GM12878 (cell line): ENCODE measurements around the gene FALEC. TPM values are rescaled to one million over a fixed set of nuclear protein-coding genes. Genes with fewer than 3 reads are reported as not detected.

Experiments
- ATAC-seq: fragments of 200-7000 bp; cut with Tn5 transposase; 3 replicates; pipeline ENCODE4 v1.9.1; 2020; ENCODE audit warnings: mild to moderate bottlenecking, moderate library complexity
- BruUV-seq: library from RNA; stranded (reverse); fragments of 400-500 nt; replicated peaks from 2 replicates; lab custom pipeline; 2021; lab: Mats Ljungman, UMichigan
- CTCF ChIA-PET: fragments of 300-600 bp; sonication (Branson Sonifier 250); formaldehyde crosslinking; extraction: SDS; loops from one replicate; lab custom pipeline; 2021; ENCODE audit warnings: inconsistent platforms; lab: Yijun Ruan, JAX
- POLR2A ChIA-PET: fragments of 350-600 bp; formaldehyde crosslinking; extraction: SDS; loops from one replicate; lab custom pipeline; 2021; ENCODE audit warnings: inconsistent platforms; lab: Charles Lee
- RAD21 ChIA-PET: fragments of 300-600 bp; sonication (Branson Sonifier 250); formaldehyde crosslinking; loops from one replicate; lab custom pipeline; 2023; ENCODE audit warnings: antibody characterized with exemption; ENCODE audit not compliant: unreplicated experiment; lab: Charles Lee
- SMC1A ChIA-PET: fragments of 300-600 bp; sonication (Branson Sonifier 250); formaldehyde crosslinking; loops from one replicate; lab custom pipeline; 2023; ENCODE audit not compliant: unreplicated experiment, uncharacterized antibody; lab: Charles Lee
- DNase-seq: peaks from one replicate; pipeline ENCODE4 v3.0.0-alpha.2; 2011; ENCODE audit warnings: low read depth, low spot score
- FAIRE-seq: peaks from 3 replicates; lab custom pipeline; 2011; peaks lifted over from hg19 to GRCh38; lab: Jason Lieb, UNC
- H2AFZ ChIP-seq: 2 replicates; pipeline ENCODE4 v1.6.0; 2011; ENCODE audit warnings: low read depth, low read length, control low read depth; ENCODE audit not compliant: control insufficient read depth
- H3K27ac ChIP-seq: 2 replicates; pipeline ENCODE4 v1.5.1; 2011; ENCODE audit warnings: control low read depth; ENCODE audit not compliant: control insufficient read depth, insufficient read depth
- H3K27me3 ChIP-seq, 2 experiments: replicated peaks in 1 of 2; 2 replicates each; pipeline versions ENCODE4 v1.6.0 to v1.6.1; 2011; ENCODE audit warnings: low read length in 1 of 2; ENCODE audit not compliant: control insufficient read depth in 2 of 2, insufficient read depth in 2 of 2
- H3K36me3 ChIP-seq, 2 experiments: 2 replicates each; pipeline ENCODE4 v1.5.1; 2011; ENCODE audit warnings: low read length in 1 of 2; ENCODE audit not compliant: control insufficient read depth in 2 of 2, insufficient read depth in 2 of 2
- H3K4me1 ChIP-seq: 2 replicates; pipeline ENCODE4 v1.6.1; 2011; ENCODE audit warnings: mild to moderate bottlenecking, low read length, moderate library complexity, mixed read lengths; ENCODE audit not compliant: control insufficient read depth, insufficient read depth
- H3K4me2 ChIP-seq: 2 replicates; pipeline ENCODE4 v1.6.0; 2011; ENCODE audit warnings: control low read depth; ENCODE audit not compliant: control insufficient read depth, insufficient read depth
- H3K4me3 ChIP-seq: fragments of 200-600 bp; sonication (generic); 2 replicates; pipeline ENCODE4 v1.5.1; 2016
- H3K79me2 ChIP-seq: 2 replicates; pipeline ENCODE4 v1.6.0; 2011; ENCODE audit warnings: low read length; ENCODE audit not compliant: control insufficient read depth, insufficient read depth
- H3K9ac ChIP-seq: 2 replicates; pipeline ENCODE4 v1.8.0; 2011; ENCODE audit warnings: low read length, control low read depth, mixed read lengths; ENCODE audit not compliant: control insufficient read depth, insufficient read depth
- H3K9me3 ChIP-seq: replicated peaks from 3 replicates; pipeline ENCODE4 v1.5.1; 2011; ENCODE audit warnings: mild to moderate bottlenecking, low read length; ENCODE audit not compliant: control insufficient read depth, insufficient read depth
- H4K20me1 ChIP-seq: 2 replicates; pipeline ENCODE4 v1.6.0; 2011; ENCODE audit not compliant: control insufficient read depth, insufficient read depth
- GABPA ChIP-seq: IDR thresholded peaks from 2 replicates; pipeline ENCODE4 v1.6.1; 2014; ENCODE audit warnings: antibody characterized with exemption, low read depth, mild to moderate bottlenecking, inconsistent platforms
- NKRF ChIP-seq: fragments of 450-650 bp; conservative IDR thresholded peaks from 2 replicates; pipeline ENCODE4 v1.6.1; 2017; ENCODE audit warnings: mild to moderate bottlenecking, moderate library complexity
- ZBTB11 ChIP-seq: fragments of 450-650 bp; formaldehyde crosslinking; IDR thresholded peaks from 2 replicates; pipeline ENCODE4 v1.5.0; 2022; ENCODE audit warnings: mild to moderate bottlenecking, missing genetic modification characterization
- WGBS: methylation state at CpG from one replicate; pipeline ENCODE4 v1.1.6; 2016; ENCODE audit warnings: low lambda C conversion rate; ENCODE audit not compliant: insufficient replicate concordance, insufficient coverage; ENCODE audit errors: missing lambda C conversion rate; 5-methylcytosine and 5-hydroxymethylcytosine counted together
- in situ Hi-C: fragments of 300-500 bp; cut with MboI; formaldehyde crosslinking; loops from 9 replicates; pipeline ENCODE4 v1.14.3; 2018; ENCODE audit warnings: mixed read lengths
- intact Hi-C: fragments of 100-400 bp; cut with micrococcal nuclease; formaldehyde crosslinking; loops from one replicate; pipeline ENCODE4 v1.14.2; 2022; ENCODE audit not compliant: unreplicated experiment
- polyA plus RNA-seq, 11 experiments: library from polyadenylated mRNA; depleted of rRNA in 4 of 11; unstranded in 6 of 11; stranded (reverse) in 5 of 11; fragments of >200 nt; fragmentation: Nextera tagmentation in 4 of 11; fragmentation: Illumina TruSeq in 1 of 11; extraction: Ambion mirVana in 4 of 11; extraction: Trizol in 1 of 11; gene quantifications; 1 replicate in 1 of 11; 2 replicates in 10 of 11; pipeline versions ENCODE4 v1.2.1 to v1.2.3, GENCODE V29; 2011 to 2016; ENCODE audit warnings: inconsistent platforms in 2 of 11, missing spikeins in 2 of 11, low read depth in 1 of 11
- total RNA-seq, 4 experiments: library from RNA; depleted of rRNA in 3 of 4; stranded (reverse); fragments of >200 nt in 3 of 4; fragmentation: Illumina TruSeq in 1 of 4; extraction: Trizol in 1 of 4; gene quantifications; 2 replicates each; pipeline versions ENCODE4 v1.2.1 to v1.2.3, GENCODE V29; 2013 to 2021
- TF ChIP-seq, protein P1 (sequence below): fragments of 450-650 bp; IDR thresholded peaks from 2 replicates; pipeline ENCODE4 v1.6.1; 2016; ENCODE audit warnings: mild to moderate bottlenecking

The FALEC gene
- total and polyA plus RNA-seq, 10 of the 15 experiments (the other 5 are each of a cell fraction or from before 2014, with no cell fraction given) = 0.21 to 0.71 (median 0.32) TPM; not detected in 3

GRCh38 chr1:150514913-150515327 is 632 bp upstream of the FALEC start (continued):
- TF ChIP-seq ZBTB11 (no peak), GABPA (no peak)

DNA sequence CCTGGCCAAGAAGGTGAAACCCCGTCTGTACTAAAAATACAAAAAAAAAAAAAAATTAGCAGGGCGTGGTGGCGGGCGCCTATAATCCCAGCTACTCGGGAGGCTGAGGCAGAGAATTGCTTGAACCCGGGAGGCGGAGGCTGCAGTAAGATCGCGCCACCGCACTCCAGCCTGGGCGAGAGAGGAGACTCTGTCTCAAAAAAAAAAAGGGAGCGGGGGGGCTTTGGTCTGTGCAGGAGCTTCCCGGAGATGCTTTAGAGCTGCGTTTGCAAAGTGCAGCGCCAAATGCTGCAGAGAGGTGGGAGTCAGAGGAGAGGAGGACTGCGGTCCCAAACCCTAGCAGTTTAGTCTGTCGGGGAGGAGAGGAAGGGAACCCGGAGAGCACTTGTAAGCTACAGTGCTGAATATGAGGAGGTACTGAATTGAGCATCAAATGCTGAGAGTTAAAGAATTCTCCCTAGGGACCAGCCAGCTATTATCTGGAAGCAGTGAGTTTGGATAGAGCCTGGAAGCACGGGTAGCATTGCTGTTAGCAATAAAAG is 569 bp downstream of the FALEC start:
- CTCF ChIA-PET = interaction anchor here (0.6 to 3.3 kb wide), 19 partner anchors 11 to 586 kb away, joined by 3 to 36 read pairs (median 4); no protein-coding TSS in a partner anchor
- H3K27ac ChIP-seq = no peak overlapping the region
- H3K4me3 ChIP-seq = peak overlapping the region; percentile 74
- POLR2A ChIA-PET = interaction anchor here (0.5 to 1.6 kb wide), 9 partner anchors 18 to 181 kb away, joined by 3 to 5 read pairs (median 3); partner anchors contain the start of genes ENSA and GOLPH3L
- H3K4me2 ChIP-seq = peak overlapping the region; percentile 98
- DNase-seq (no peak), FAIRE-seq (no peak), ATAC-seq (peak; percentile 35)
- H3K36me3 ChIP-seq = no peaks in the 10 kb centered on the region; a peak in 1 of 4 replicates
- no peaks in the 10 kb centered on the region for H3K9me3 ChIP-seq
- H4K20me1 ChIP-seq = no peaks in the 10 kb centered on the region
- in situ Hi-C loops = no loop called here
- H3K27me3 ChIP-seq = no peaks in the 10 kb centered on the region
- SMC1A ChIA-PET = interaction anchor here (0.6 to 4.1 kb wide), 16 partner anchors 8 to 490 kb away, joined by 3 to 26 read pairs (median 3); partner anchors contain the start of genes ECM1, ENSA, MINDY1 and RPRD2
- BruUV-seq = no TSS peak
- RAD21 ChIA-PET = interaction anchor here (1.0 to 1.8 kb wide), 6 partner anchors 14 to 260 kb away, joined by 3 to 8 read pairs (median 4); partner anchors contain the start of gene TARS2
- 0% methylated on average over 19 of the region's 19 CpGs for WGBS
- intact Hi-C loops = loop anchor here (5.0 kb wide), 2 partner anchors 54 to 259 kb away; partner anchors contain the start of gene CA14
- H3K79me2 ChIP-seq = no peaks in the 10 kb centered on the region
- H3K4me1 ChIP-seq = peaks cover 13% of the 10 kb centered on the region
- peak overlapping the region; percentile 95 for H2AFZ ChIP-seq
- TF ChIP-seq, protein P1, sequence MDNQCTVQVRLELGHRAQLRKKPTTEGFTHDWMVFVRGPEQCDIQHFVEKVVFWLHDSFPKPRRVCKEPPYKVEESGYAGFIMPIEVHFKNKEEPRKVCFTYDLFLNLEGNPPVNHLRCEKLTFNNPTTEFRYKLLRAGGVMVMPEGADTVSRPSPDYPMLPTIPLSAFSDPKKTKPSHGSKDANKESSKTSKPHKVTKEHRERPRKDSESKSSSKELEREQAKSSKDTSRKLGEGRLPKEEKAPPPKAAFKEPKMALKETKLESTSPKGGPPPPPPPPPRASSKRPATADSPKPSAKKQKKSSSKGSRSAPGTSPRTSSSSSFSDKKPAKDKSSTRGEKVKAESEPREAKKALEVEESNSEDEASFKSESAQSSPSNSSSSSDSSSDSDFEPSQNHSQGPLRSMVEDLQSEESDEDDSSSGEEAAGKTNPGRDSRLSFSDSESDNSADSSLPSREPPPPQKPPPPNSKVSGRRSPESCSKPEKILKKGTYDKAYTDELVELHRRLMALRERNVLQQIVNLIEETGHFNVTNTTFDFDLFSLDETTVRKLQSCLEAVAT = 0 out of 2 replicates have a peak, but pooled peaks have one; percentile 17
- no peak for TF ChIP-seq NKRF
- H3K9ac ChIP-seq = peak overlapping the region; percentile 61; the same call in 1 of the 2 replicates
